Putamen (tissue), 1 donor: ENCODE results near the gene HEYL.

Source experiments
- DNase-seq: peaks from one replicate; pipeline ENCODE4 v3.0.0-alpha.2; 2016; ENCODE audit warnings: low spot score

Gene HEYL

DNA sequence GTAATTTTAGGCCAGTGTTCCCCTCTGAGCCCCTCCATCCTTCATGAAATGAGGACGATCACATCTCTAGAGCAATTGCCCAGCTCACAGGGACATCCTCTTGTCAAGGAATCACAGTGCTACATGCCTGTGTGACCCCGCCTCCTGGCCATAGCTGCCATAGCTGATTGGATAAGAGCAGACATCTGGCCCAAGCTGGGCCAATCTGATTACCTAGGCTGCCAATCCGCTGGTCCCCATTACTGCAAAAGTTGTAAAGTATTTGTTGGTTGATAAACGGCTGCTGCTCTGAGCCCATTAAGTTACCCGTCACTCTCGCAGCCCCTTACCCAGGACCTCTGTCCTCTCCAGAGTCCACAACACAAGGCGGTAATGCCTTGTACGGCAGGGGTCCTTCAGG, 24.1 kb upstream of the HEYL start:
- no peak for DNase-seq

DNA sequence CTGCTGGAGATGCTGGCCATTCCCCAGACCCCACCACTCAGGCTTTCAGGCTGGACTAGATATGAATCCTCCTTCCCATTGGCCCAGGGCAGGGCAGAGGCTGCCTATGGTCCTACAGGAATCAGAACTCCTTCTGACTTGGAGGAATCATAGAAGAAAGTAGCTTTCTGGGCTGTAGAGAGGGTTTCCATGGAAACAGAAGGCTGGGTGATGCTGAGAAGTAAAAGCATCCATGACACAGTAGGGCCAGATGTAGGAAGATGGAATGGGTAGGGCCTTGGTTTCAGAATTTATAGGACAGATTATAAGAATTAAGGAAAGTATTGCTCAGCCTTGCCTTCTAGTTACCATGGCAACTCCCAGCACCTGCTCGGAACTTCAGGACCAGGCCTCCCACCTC, 23.4 kb upstream of the HEYL start:
- DNase-seq, result no peak

DNA sequence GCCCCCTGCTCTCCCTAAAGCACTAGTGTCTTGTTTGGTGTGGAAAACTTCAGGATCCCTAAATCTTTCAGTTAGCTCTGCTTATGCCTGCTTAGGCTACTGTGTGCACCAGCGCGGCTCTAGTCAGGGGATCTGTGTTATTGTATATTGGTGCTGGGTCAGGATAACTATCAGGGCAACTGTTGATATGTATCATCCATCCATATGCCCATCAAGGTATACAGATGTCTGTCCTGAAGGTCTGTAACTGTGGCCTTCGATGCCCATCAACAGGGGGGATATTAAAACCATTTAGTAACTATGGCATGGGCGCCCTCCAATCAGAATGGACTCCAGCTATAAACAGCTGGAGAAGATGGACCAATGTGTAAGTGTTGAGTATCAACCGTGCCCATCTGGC, 20.1 kb upstream of the HEYL start:
- no peak for DNase-seq

DNA sequence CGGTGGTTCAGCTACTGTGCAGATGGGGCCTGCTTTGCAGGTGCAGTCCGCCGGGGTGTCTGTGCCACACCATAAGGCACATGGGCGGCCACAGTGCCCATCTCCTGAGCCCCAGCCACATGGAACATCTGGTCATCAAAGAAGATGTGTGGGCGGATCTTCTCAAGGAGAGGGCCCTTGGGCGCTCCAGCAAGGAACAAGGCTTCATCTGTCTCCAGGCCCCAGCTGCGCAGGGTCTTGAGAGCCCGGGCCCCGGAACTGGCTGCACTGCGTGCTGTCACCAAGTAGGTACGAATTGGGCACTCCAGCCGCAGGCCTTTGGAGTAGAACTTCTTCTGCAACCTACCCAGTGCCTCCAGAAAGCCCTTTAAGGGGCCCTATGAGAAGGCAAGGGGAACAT, 19.7 kb upstream of the HEYL start:
- no peak for DNase-seq

DNA sequence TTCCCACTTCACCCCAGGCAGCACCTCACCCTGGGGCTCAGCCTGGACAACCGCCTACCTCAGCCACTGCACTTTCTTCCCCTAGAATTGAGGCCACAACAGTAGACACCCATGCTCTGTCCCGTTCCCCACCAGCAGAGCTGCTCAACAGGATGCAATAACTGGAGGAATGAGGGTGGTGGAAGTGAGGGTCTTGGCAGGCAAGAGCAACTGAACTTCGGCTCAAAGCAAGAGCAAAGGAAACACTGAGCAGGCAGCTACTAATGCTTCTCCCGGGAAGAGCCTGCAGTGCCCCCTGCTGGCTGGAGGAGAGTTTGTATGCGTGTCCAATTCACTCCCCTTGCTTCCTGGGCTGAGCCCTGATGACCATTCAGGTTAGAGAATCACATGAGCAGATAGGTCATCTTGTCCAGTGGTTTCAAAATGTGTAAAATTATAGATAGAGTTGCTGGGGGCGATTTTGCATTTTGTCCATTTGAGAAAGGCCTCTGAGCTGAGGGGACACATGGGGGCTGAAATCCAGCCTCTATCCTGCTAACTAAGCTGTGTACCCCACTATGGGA, 18.6 kb upstream of the HEYL start:
- no peak for DNase-seq

DNA sequence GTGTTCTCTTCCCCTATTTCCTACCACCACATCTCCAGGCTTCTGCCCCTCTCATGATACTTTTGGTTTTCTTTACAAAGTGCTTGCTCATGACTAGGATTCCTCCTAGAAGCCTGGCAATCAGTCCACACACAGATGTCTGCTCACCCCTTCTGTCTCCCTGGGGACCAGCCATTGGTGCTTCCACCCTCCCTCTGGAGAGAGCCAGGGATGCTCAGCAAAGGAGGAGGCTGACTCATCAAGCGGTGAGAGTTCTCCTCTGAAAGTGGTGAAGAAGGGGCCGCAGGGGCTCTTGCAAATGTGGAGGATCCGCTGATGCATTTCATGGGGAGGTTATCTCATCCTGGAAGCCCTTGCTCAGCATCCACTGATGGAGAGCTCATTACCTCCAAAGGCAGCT, 18.0 kb upstream of the HEYL start:
- DNase-seq, result no peak

DNA sequence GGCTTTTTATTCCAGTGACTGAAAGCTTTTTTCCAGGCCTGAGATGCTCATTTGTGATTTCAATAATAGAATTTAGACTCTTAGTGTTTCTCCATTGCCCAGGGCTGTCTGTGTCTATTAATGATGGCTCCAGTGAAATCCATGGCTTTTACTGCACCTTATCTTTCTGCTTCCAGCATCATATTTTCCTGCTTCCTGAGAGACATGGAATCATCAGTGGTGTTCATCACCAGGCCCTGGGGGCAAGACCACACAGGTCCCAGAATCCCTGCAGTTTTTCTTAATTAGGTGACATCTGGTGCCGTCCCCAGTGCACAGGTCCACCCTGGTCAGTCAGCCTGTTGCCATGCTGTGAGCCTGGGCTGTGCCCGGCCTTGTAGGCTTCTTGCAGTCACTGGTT, 16.9 kb upstream of the HEYL start:
- DNase-seq, result no peak

DNA sequence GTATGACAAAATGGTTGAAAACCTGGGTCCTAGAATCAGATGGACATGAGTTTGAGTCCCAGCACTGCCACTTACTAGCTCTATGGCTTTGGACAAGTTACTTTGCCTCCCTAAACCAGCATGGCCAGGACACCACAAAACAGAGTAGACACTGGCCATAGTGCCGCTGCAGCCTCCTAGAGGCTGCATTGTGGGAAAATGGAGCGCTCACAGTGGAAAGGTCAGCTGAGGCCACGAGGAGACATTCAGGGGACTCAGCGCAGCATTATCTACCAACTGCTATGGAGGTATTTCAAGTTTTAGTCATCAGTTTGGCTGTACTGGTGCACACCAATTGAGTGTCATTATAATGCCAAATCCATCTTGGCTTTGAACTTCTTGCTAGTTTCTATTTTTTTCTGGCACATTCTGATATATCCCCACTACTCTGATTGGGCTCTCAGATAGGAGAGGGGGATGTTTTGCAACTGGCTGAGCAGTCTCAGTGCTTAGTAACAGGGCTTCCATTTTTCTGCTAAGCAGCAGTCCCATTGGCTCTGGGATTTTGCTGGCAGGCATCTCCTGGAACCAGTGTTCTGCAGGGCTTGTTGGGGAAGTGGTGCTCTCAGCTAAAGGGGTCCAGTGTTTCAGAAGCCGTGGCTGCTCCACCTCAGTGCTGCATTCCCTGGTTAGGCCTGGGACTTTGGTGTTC, 16.3 kb upstream of the HEYL start:
- no peak for DNase-seq

DNA sequence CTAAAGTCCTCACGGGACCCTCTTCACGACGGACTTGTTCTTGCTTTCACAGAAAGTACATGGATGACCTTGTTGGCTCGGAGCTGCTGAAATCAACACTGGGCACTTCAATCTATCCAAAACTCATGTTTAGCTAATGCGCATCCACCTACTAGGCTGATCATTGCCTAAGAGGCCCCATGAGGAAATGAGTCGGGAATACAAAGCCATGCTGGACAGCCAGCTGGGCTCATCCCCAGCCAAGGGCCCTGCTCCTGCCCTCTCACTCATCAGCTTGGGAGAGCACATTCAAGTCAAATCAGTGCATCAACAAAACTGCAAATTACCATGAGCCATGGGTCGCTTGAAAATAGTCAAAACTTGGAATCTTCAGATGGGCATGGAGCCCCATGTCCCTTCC, 14.8 kb upstream of the HEYL start:
- DNase-seq, result no peak

DNA sequence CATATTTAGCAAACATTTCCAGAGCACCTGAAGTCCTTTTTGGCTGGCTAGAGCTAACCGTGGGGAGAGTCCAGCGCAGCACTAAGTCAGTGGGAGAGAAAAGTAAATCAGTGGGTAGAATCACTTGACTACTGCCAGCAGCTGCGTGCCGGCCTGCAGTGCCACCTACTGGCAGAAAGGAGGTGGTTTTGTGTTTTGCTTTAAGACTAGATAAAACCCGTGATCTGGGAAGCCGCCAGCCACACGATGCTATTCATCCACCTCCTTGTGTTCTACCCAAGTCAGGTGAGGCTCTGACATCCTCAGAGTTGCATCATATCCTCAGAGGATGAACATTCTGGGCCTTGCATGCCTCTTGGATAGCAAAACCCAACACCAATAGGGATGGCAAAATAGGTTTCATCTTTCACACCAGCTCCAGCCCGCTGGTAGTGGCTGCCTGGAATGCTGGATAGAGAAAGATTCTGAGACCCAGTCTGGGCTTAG, 14.1 kb upstream of the HEYL start:
- DNase-seq, result peak; percentile 79

DNA sequence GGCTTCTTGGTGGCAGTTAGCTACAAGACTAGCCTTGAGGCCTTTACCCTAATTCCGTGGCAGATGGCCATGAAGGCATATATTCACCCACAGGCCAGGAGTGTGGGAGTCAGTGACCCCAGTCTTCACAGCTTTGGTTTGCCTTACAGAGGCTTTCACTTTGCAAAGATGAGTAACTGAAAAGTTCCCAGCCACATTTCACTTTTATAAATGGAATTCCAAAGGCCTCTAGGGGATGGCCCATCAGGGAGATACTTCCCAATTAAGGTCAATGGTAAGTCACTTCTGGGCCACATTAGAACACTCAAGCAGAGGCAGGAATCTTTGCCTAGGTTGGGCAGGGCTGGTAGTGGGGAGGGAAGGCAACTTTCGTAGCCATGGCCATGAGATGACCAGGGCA, 13.1 kb upstream of the HEYL start:
- DNase-seq, result no peak

DNA sequence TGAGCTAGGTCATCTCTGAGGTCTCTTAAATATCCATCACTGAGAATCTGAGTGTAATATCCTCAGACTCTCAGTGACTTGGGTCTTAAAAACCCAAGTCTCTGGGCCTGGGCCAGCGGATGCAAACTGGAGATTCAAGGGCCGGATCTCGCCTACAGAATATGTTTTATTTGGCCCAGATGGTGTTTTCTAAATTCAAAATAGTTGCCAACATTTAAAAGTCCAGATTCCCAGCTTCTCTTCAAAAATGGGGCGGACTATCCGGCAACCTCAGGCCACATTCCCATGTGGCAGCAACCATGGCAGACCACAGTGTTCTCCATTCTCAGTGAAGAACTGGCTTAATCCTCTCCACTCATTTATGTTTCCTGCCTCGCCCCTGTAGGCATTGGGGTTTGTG, 12.7 kb upstream of the HEYL start:
- no peak for DNase-seq

DNA sequence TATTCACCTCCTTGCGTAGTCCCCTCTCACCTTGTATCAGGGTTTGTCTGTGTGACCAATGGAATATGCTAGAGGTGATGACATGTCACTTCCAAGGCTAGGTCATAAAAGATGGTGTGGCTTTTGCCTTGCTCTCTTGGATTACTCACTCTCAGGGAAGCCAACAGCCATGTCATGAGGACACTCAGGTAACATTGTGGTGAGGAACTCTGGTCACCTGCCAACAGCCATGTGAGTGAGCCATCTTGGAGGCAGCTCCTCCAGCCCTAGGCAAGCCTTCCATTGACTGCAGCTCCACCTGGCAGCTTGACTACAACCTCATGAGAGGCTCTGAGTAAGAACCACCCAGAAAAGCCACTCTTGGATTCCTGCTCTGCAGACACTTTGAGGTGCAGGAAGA, 11.0 kb upstream of the HEYL start:
- no peak for DNase-seq

DNA sequence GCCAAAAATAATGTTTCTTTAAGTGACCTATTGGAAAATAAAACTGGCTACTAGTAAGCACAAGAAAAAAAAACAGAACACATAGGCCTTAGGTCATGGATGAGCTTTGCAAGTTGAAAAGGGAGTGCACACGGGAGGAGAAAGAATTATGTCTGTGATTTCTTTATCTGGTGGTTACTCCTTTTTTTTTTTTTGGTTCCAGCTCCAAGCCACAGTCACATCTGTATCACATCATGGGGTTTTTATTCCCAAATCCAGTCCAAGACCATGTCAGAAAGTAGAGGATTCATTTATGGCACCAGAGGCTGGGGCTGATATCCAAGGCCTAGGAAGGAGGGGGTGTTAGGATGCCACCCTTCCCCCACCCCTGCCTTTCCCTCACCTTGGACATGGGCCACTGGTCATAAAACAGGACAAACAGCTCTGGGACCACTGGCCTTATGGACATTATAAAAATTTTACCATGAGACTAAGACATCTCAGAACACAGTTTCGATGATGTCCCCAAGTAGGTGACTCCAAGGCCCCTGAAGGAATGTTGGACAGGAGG, 10.3 kb upstream of the HEYL start:
- no peak for DNase-seq

DNA sequence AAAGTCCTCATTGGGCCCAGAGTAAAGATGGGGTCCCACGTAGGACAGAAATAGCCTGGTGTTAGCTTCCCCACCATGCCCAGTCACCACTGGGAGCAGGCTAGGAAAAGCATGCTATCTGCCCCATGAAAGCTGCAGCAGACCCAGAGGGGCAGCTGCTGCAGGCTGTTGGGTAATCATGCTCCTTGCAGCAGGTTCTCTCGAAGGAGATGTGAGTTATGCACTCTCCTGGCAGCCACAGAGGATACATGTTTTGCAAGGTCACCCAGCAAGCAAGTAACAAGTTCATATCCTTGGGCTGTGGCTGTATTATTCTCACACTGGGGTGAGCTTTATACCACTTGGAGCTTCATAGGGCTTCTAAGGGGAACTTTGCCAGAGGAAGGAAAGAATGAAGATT, 9.1 kb upstream of the HEYL start:
- no peak for DNase-seq

DNA sequence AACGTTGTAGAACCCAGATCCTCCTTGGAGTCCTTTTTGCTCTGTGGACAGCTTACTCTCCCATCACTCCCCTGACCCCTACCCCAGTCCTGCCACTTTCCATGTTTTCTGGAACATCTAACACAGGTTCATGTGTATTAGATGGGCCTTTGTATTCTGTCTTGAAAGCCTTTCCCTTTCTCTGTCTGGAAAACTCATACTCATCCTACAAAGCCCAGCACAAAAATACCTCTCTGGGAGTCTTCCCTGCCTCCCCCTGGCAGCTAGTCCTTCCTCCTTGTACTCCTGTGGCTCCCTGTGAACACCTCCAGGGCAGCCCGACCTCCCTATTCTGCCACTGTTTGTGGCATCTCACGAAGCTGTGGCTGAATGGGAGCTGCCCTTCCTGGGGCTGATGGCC, 7.8 kb upstream of the HEYL start:
- DNase-seq, result no peak

DNA sequence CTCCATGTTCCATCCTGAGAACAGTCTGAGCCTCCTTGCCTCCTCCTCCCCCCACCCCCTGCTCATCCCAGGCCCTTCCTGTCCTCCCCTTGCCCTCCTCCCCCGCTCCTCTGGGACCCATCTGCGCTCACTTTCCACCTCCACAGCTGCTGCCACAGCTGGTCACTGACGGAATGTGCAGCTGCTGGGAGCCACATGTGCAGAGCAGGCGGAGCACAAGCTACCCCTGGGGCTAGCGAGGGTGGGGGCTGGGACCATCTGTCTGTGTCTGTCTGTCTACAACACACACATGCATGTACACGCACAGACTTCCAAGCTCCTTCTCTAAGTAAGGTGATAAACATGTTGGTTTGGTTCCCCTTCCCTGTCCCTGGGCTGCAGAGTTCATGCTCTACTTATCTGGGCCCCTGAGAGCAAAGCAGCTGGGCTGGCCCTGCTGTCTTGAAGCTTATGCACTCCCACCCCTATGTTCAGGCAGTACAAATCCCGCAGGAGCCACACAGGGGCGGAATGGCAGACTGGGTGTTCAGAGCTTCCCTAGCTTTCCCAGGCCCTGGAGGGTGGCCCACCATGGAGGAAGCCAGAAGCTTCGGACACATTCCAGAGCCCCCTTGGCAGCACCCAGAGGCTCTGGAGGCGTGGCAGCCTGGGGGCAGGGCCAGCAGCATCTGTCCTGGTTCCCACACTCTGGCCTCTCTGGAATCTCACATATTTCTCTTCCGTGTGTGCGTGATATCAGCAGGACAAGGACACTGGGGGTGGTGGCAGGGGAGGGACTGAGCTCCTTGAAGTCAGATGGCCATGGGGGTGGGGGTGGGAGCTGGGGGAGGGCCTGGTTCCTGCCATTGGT, 7.0 kb upstream of the HEYL start:
- DNase-seq, result no peak

DNA sequence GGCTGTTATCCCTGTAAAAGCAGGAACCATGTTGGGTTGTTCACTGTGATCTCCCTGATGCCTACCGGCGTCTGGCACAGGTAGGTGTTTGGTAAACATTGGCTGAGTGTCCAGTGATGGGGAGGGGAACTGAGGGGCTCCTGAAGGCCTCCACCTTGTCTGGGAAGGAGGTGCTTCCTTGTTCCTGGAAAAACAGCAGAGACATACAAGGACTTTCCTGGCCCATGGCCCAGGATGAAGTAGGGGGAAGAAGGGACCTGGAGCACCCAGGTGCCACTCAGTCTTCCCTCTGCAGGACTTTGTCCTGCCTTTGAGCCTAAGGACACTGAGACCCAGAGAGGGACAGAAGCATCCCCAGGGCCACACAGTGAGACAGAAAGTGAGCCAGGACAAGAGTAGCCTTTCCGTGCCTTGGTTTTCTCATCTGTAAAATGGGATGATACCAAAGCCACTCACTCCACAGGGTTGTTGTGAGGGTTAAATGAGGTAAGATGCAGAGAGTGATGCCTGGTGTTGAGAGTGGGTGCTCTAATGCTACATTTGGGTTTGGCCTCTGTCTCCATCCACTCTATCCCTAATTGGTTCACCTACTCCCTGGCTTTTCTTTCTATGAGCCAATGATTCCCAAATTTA, 6.1 kb upstream of the HEYL start:
- no peak for DNase-seq

DNA sequence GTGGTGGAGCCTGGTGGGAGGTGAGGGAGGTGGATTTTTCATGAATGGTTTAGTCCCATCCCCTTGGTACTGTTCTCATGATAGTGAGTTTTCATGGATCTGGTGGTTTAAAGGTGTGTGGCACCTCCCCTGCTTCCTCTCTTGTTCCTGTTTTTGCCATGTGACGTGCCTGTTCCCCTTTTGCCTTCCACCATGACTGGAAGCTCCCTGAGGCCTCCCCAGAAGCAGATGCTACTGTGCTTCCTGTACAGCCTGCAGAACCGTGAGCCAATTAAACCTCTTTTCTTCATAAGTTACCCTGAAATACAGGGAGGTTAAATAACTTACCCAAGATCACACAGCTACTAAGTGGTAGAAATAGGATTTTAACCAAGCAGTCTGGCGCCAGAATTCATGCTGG, 4.3 kb upstream of the HEYL start:
- DNase-seq, result no peak

DNA sequence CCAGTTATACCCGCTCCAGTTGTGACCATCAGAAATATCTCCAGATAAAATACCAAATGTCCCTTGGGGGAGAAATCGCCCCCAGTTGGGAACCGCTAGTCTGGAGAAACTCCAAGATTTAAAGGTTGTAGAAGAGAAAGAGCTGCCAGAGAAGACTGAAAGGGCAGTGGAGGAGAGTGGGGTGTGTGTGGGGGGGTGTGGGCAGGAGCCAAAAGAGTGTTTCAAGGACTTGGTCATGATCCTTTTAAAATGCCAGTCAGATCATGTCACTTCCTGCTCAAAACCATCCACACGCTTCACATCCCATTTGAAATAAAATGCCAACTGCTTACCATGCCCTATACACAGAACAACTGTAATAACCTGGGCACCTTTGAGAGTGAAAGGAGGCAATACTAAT, 3.4 kb upstream of the HEYL start:
- no peak for DNase-seq

DNA sequence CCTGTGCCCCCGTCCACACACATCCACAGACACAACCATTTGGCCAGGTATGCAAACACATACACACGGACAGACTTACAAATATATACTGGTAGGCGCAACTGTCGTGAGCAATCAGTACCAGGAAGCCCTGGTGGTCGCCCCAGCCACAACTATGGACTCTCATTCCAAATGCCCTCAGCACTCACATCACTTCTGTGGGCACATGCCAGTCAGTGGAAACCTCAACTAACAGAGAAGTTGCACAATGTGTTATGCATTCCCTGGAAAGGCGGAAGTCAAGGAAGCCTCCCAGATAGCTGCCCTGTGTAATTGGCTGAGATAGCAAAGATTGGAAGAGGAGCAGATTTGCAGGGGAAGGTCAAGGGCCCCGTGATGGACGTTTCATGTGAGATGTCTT, 1.4 kb upstream of the HEYL start:
- DNase-seq, result no peak

DNA sequence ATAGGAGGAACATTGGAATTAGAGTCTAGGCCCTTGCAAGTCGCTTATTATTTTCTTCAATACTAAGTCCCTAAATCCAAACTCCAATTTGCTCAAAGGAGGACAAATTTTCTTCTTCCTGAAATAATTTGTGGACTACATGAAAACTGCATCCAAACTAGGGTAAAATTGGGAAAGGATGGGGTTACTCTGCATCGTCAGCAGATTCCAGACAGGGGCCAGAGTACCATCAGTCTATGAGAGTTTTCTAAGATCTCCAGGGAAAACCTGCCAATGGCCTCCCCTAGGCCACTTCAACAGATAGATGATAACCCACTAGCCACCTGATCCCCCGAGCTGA, 508 bp downstream of the HEYL start:
- DNase-seq, result no peak

DNA sequence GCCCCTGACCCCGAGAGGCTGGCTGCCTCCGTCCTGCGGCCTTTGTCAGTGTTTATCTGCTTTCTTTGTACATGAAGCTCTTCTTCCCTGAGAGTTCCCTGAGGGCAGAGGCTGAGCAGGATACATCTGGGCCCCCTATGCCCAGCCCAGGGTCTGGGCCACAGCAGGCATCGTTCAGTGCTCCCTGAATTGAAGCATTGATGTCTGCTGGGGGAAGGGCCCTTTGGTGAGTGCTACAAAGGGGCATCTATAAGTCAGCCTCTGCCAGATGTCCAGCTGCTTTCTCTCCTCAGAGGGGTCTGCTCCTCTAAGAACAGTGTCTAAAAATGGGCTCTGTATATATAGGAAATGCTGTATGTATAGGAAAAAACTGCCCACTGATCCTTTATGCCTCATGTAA, 2.1 kb downstream of the HEYL start:
- DNase-seq, result no peak
